CD4-positive, CD25-positive, alpha-beta regulatory T cell (primary cell): ENCODE data around the gene SLC25A21. TPM values are rescaled to one million over a fixed set of nuclear protein-coding genes. Genes with fewer than 3 reads are reported as not detected.
"Not testable (repeated sequence)": the region's sequence is repeated elsewhere in the genome, so short reads cannot be mapped to it uniquely, and the experiment has no call there.

Experiments
- ATAC-seq, 2 donors: fragments of 150-1000 bp; cut with Tn5 transposase; one replicate each; pipeline ENCODE4 v1.10.0; 2021; ENCODE audit warnings: low read depth in 2 of 2, moderate number of reproducible peaks in 2 of 2, moderate library complexity in 1 of 2
- DNase-seq, 3 donors: peaks; one replicate each; pipeline versions ENCODE4 v3.0.0 to v3.0.0-alpha.2; 2012 to 2022; ENCODE audit warnings: mixed read lengths in 1 of 3
- H3K27ac ChIP-seq: one replicate; pipeline ENCODE4 v1.7.0; 2013; ENCODE audit warnings: mild to moderate bottlenecking, low read length; ENCODE audit not compliant: insufficient read depth, poor library complexity, severe bottlenecking
- H3K27me3 ChIP-seq: one replicate; pipeline ENCODE4 v1.7.0; 2013; ENCODE audit warnings: low read length; ENCODE audit not compliant: control insufficient read depth, insufficient read depth
- H3K36me3 ChIP-seq: one replicate; pipeline ENCODE4 v1.7.0; 2013; ENCODE audit warnings: mild to moderate bottlenecking, low read length, moderate library complexity; ENCODE audit not compliant: control insufficient read depth, insufficient read depth
- H3K4me1 ChIP-seq: 2 replicates; pipeline ENCODE4 v1.7.0; 2013; ENCODE audit warnings: mild to moderate bottlenecking, low read length; ENCODE audit not compliant: insufficient read depth, control insufficient read depth, poor library complexity, severe bottlenecking
- H3K4me3 ChIP-seq: one replicate; pipeline ENCODE4 v1.7.0; 2013; ENCODE audit warnings: low read depth, mild to moderate bottlenecking, low read length, moderate library complexity
- H3K9me3 ChIP-seq, 2 experiments: 1 replicate in 1 of 2; 2 replicates in 1 of 2; pipeline ENCODE4 v1.7.0; 2013; ENCODE audit warnings: low read length in 2 of 2, mild to moderate bottlenecking in 1 of 2, moderate library complexity in 1 of 2; ENCODE audit not compliant: control insufficient read depth in 2 of 2
- H3K27ac Mint-ChIP-seq, 3 donors: one replicate each; pipeline ENCODE4 v1.8.0; 2020 to 2022; ENCODE audit warnings: mild to moderate bottlenecking in 3 of 3, mixed read lengths in 3 of 3, moderate library complexity in 2 of 3
- H3K27me3 Mint-ChIP-seq: one replicate; pipeline ENCODE4 v1.8.0; 2022; ENCODE audit warnings: mild to moderate bottlenecking, mixed read lengths
- H3K36me3 Mint-ChIP-seq: one replicate; pipeline ENCODE4 v1.8.0; 2020; ENCODE audit warnings: mixed read lengths
- H3K4me1 Mint-ChIP-seq, 4 donors: one replicate each; pipeline ENCODE4 v1.8.0; 2020 to 2022; ENCODE audit warnings: mixed read lengths in 4 of 4, mild to moderate bottlenecking in 1 of 4
- H3K4me3 Mint-ChIP-seq, 4 donors: one replicate each; pipeline ENCODE4 v1.8.0; 2020 to 2022; ENCODE audit warnings: mild to moderate bottlenecking in 4 of 4, mixed read lengths in 4 of 4, moderate library complexity in 3 of 4
- H3K9me3 Mint-ChIP-seq, 7 donors: one replicate each; pipeline ENCODE4 v1.8.0; 2020 to 2022; ENCODE audit warnings: mixed read lengths in 7 of 7, mild to moderate bottlenecking in 3 of 7, moderate library complexity in 2 of 7
- polyA plus RNA-seq, 4 donors: library from polyadenylated mRNA; unstranded; fragments of 300-500 nt; fragmentation: Illumina TruSeq; gene quantifications; one replicate each; pipeline ENCODE4 v1.2.3, GENCODE V29; 2021
- total RNA-seq: library from RNA; stranded (reverse); gene quantifications from one replicate; pipeline ENCODE4 v1.2.3, GENCODE V29; 2022

SLC25A21 gene
- total and polyA plus RNA-seq, 5 donors from 2014 or later = not detected

DNA sequence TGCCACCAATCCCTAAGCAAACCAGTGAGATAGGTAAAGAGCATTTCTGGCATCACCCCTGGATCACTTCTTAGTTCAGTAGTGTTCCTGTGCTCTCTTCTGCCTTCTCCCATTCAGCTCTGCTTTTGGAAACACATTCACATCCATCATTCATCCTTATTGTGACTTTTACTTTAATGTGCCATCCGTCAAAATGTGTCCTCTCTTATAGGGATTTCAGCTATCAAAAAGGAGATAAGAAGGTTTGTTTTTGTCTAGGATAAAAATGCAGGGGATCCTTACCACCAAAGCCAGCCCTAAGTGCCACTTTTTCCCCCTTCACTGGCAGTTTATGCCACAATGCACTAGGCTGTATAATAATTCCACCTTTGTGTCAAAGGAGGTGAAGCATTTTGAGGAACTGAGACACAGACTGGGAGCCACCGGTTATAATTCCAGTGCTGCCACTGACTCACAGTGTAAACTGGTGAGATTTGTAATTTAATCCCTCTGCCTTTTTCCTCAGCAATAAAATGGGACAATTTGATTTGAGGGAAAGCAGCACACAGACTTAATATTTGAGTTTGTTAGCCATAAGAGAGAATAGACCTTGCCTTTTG, 352.2 kb downstream of the SLC25A21 start:
- H3K27me3 ChIP-seq = no peaks in the 10 kb centered on the region
- DNase-seq = no peak
- Mint-ChIP-seq H3K4me3 (no peak overlapping the region), H3K36me3 (no peaks in the 10 kb centered on the region), H3K27me3 (no peaks in the 10 kb centered on the region), H3K27ac (no peak overlapping the region), H3K4me1 (no peaks in the 10 kb centered on the region), H3K9me3 (peaks cover 0 to 5% (median 0%) of the 10 kb centered on the region in 7 donors)
- no peak for ATAC-seq
- H3K9me3 ChIP-seq = no peaks in the 10 kb centered on the region
- H3K27ac ChIP-seq = no peak overlapping the region
- no peak overlapping the region for H3K4me3 ChIP-seq
- no peaks in the 10 kb centered on the region for H3K4me1 ChIP-seq
- no peaks in the 10 kb centered on the region for H3K36me3 ChIP-seq

DNA sequence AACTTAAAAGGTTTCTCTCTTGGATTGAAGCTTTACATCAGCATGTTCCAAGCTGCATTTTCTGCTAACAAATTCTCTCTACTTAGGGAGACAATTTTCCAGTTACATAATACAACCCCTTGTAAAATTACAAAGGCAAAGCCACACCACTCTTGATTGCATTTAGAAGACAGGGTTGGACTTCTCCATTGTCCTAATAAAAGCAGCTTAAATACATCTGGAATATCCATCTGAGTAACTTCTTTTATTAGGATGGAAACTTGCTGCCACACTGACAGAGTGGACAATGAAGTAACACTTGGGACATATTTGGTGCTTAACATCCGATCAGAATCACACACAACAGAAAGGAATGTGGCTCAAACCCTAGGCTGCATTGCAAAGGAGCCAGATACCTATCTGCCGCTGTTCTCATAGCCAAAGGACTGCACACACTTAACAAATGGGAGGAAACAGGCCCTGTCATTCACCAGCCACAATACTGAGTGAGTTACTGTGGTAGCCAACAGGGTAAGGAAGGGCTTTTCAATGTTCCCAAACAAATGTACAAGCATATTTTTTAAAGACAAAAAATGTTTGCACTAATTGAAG, 353.5 kb downstream of the SLC25A21 start:
- no peaks in the 10 kb centered on the region for H3K4me1 ChIP-seq
- H3K9me3 ChIP-seq = no peaks in the 10 kb centered on the region
- H3K27ac ChIP-seq = no peak overlapping the region
- no peaks in the 10 kb centered on the region for H3K36me3 ChIP-seq
- ATAC-seq (no peak), DNase-seq (no peak)
- no peaks in the 10 kb centered on the region for H3K36me3 Mint-ChIP-seq
- H3K27ac Mint-ChIP-seq = no peak overlapping the region
- no peak overlapping the region for H3K4me3 Mint-ChIP-seq
- no peaks in the 10 kb centered on the region for H3K27me3 Mint-ChIP-seq
- H3K4me1 Mint-ChIP-seq = no peaks in the 10 kb centered on the region
- H3K27me3 ChIP-seq = no peaks in the 10 kb centered on the region
- no peak overlapping the region for H3K4me3 ChIP-seq
- peaks cover 0 to 5% (median 0%) of the 10 kb centered on the region in 7 donors for H3K9me3 Mint-ChIP-seq

DNA sequence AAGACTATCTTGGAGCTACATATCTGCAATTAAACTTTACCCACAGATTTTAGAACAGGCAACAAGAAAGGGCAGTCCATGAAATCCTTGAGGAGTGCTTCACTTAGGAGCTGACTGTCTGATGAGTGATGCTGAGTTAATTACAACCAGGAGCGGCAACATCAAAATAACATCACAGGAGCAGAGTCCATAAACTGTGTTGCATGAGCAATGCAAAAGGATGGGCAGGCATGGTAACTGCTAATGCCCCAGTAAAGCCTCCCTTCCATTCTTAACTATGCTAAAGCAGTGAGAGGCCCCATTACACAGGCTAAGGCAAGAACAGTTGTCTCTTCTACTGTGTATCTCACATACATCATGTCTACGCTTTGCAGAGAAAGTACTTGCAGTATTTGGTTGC, 354.2 kb downstream of the SLC25A21 start:
- no peaks in the 10 kb centered on the region for H3K4me1 Mint-ChIP-seq
- no peak for ATAC-seq
- no peaks in the 10 kb centered on the region for H3K36me3 Mint-ChIP-seq

DNA sequence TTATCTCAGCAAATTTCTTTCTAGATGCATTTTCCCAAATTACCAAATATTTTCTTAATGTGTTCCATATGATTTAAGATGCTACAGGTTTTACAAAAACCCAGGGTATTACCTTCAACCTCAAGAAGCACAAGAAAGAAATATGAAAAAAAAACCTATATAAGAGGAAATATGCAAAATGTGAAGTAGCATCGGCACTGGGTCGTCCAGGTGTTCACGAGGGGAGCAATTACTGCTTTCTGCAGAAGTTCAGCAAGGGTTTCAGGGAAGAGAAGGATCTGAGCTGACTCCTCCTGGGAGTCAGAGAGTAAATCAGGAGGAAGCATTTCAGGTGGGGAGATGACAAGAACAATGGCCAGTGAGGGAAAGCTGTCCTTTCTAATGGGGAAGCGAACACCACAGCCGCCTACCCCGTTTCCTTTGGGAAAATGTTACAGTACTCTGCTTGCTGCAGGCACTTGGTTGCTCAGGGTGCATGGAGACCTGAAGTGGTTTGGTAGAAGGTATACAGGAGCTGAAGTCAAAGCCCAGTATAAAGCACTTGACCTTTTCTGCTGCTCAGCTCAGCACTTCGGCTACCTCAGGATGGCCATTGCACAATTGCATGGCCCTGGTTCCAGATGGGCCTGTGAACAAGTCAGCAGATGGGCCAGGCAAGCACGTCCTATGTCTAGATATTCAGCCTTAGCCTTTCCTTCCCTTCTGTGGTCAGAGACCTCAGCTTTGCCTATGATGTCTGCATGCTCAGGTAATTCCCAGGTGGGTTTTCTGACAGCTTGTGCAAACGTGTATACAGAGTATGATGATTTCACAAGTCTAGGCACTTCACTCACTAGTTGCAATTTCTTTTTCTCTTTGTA, 355.1 kb downstream of the SLC25A21 start:
- Histone ChIP-seq H3K27ac (no peak overlapping the region), H3K9me3 (no peaks in the 10 kb centered on the region), H3K27me3 (no peaks in the 10 kb centered on the region), H3K4me3 (no peak overlapping the region), H3K36me3 (no peaks in the 10 kb centered on the region), H3K4me1 (no peaks in the 10 kb centered on the region)
- no peaks in the 10 kb centered on the region for H3K4me1 Mint-ChIP-seq
- no peak for DNase-seq
- H3K27me3 Mint-ChIP-seq = no peaks in the 10 kb centered on the region
- no peak for ATAC-seq
- no peak overlapping the region for H3K27ac Mint-ChIP-seq
- H3K4me3 Mint-ChIP-seq = no peak overlapping the region
- peaks cover 0 to 2% (median 0%) of the 10 kb centered on the region in 7 donors for H3K9me3 Mint-ChIP-seq
- no peaks in the 10 kb centered on the region for H3K36me3 Mint-ChIP-seq

More for the DNA sequence above, 354.2 kb downstream of the SLC25A21 start:
- Mint-ChIP-seq H3K4me3 (no peak overlapping the region), H3K9me3 (peaks cover 0 to 2% (median 0%) of the 10 kb centered on the region in 7 donors), H3K27me3 (no peaks in the 10 kb centered on the region), H3K27ac (no peak overlapping the region)
- no peaks in the 10 kb centered on the region for H3K4me1 ChIP-seq
- no peaks in the 10 kb centered on the region for H3K36me3 ChIP-seq
- H3K9me3 ChIP-seq = no peaks in the 10 kb centered on the region
- no peak for DNase-seq
- H3K4me3 ChIP-seq = no peak overlapping the region
- H3K27ac ChIP-seq = no peak overlapping the region
- H3K27me3 ChIP-seq = no peaks in the 10 kb centered on the region

GRCh38 chr14:36816481-36816880, 355.9 kb downstream of the SLC25A21 start:
- Histone ChIP-seq H3K4me3 (no peak overlapping the region), H3K36me3 (no peaks in the 10 kb centered on the region), H3K27ac (no peak overlapping the region), H3K4me1 (no peaks in the 10 kb centered on the region), H3K9me3 (no peaks in the 10 kb centered on the region), H3K27me3 (no peaks in the 10 kb centered on the region)
- Mint-ChIP-seq H3K4me3 (no peak overlapping the region), H3K4me1 (no peaks in the 10 kb centered on the region), H3K27ac (no peak overlapping the region), H3K27me3 (no peaks in the 10 kb centered on the region), H3K36me3 (no peaks in the 10 kb centered on the region), H3K9me3 (peaks cover 0 to 2% (median 0%) of the 10 kb centered on the region in 7 donors)
- DNase-seq (no peak), ATAC-seq (no peak)

- H3K9me3 Mint-ChIP-seq, H3K4me3 Mint-ChIP-seq, DNase-seq, H3K27ac ChIP-seq, H3K9me3 ChIP-seq, H3K27ac Mint-ChIP-seq, H3K4me1 ChIP-seq, H3K4me1 Mint-ChIP-seq, ATAC-seq, H3K27me3 Mint-ChIP-seq, H3K4me3 ChIP-seq, H3K27me3 ChIP-seq, H3K36me3 ChIP-seq, H3K36me3 Mint-ChIP-seq: not testable (repeated sequence)
These were observed 357.6 kb downstream of the SLC25A21 start for GRCh38 chr14:36814783-36815182.

DNA sequence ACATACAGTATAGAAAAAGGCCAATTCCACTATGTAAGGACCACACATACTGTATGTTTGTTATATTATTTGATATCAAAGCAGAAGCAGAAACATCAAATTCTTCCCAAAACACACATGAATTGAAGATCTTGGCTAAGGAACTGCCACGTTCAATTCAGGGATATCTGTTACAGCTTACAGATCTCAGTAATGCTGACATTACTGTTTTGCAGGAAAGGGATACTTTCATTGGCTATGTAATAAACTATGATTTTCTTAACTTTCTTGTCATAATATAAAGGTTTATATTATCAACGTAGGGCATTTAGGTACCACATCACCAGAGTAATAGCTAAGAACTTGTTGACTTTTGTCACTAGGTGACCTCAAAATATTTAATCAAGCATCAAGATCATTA, 362.2 kb downstream of the SLC25A21 start:
- Mint-ChIP-seq H3K4me3 (no peak overlapping the region), H3K36me3 (no peaks in the 10 kb centered on the region), H3K27me3 (peaks cover 12% of the 10 kb centered on the region), H3K4me1 (no peaks in the 10 kb centered on the region), H3K9me3 (peaks cover 0 to 5% (median 2%) of the 10 kb centered on the region in 7 donors), H3K27ac (no peak overlapping the region)
- ATAC-seq = no peak
- Histone ChIP-seq H3K9me3 (no peaks in the 10 kb centered on the region), H3K27me3 (no peaks in the 10 kb centered on the region), H3K4me3 (no peak overlapping the region), H3K36me3 (no peaks in the 10 kb centered on the region), H3K4me1 (no peaks in the 10 kb centered on the region), H3K27ac (no peak overlapping the region)
- no peak for DNase-seq
